H1 (cell line): Measurements from ENCODE around the gene RIBC2. TPM values are rescaled to one million over a fixed set of nuclear protein-coding genes. Genes with fewer than 3 reads are reported as not detected.

ENCODE experiments used
- FOSL1 ChIP-seq: IDR thresholded peaks from 2 replicates; pipeline ENCODE4 v1.6.1; 2011; ENCODE audit warnings: mild to moderate bottlenecking, low read depth, low read length, moderate library complexity; ENCODE audit not compliant: insufficient read depth
- MAFK ChIP-seq: IDR thresholded peaks from 2 replicates; pipeline ENCODE4 v1.6.1; 2012; ENCODE audit warnings: low read depth, mild to moderate bottlenecking, improper control_type of control experiment, low read length
- NANOG ChIP-seq: IDR thresholded peaks from 2 replicates; pipeline ENCODE4 v1.6.1; 2011; ENCODE audit warnings: low read length, low read depth, mild to moderate bottlenecking, inconsistent platforms; ENCODE audit not compliant: insufficient read depth, poor library complexity, severe bottlenecking
- RAD21 ChIP-seq, 2 experiments: IDR thresholded peaks in 1 of 2; conservative IDR thresholded peaks in 1 of 2; 2 replicates each; pipeline ENCODE4 v1.6.1; 2011; ENCODE audit warnings: low read depth in 2 of 2, low read length in 2 of 2, improper control_type of control experiment in 1 of 2, inconsistent platforms in 1 of 2, mild to moderate bottlenecking in 1 of 2, moderate library complexity in 1 of 2
- SIN3A ChIP-seq, 2 experiments: IDR thresholded peaks in 1 of 2; conservative IDR thresholded peaks in 1 of 2; 2 replicates each; pipeline ENCODE4 v1.6.1; 2011 to 2012; ENCODE audit warnings: low read length in 2 of 2, improper control_type of control experiment in 1 of 2, low read depth in 1 of 2, mild to moderate bottlenecking in 1 of 2
- polyA plus RNA-seq, 7 experiments: library from polyadenylated mRNA; depleted of rRNA in 3 of 7; stranded (reverse) in 5 of 7; unstranded in 2 of 7; fragments of >200 nt in 5 of 7; fragments of 200-250 nt in 2 of 7; gene quantifications; 1 replicate in 5 of 7; 2 replicates in 1 of 7; 4 replicates in 1 of 7; pipeline versions ENCODE4 v1.2.1 to v1.2.3, GENCODE V29; 2011 to 2013; ENCODE audit warnings: missing spikeins in 2 of 7, mixed read lengths in 2 of 7
- total RNA-seq: library from RNA; stranded (reverse); fragmentation: NEBNext Ultra II Directional; extraction: Animal tissue kit (Norgen Biotek cat#: 25700); gene quantifications from 2 replicates; pipeline ENCODE4 v1.2.1, GENCODE V29; 2021

The RIBC2 gene
- total and polyA plus RNA-seq, 2 of the 8 experiments (the other 6 are each of a cell fraction or from before 2014, with no cell fraction given), result 0.79 to 2.1 TPM

GRCh38 chr22:45452565-45453379 lies 39.3 kb downstream of the RIBC2 start (continued):
- no peak for TF ChIP-seq NANOG
- TF ChIP-seq RAD21 (IDR thresholded peaks at IDR 0.05 in 1 of 2, conservative IDR thresholded peaks at IDR 0.05 in 1 of 2; ENCODE audit: low read depth in 2 of 2, low read length in 2 of 2), result no peak
- no peak for TF ChIP-seq SIN3A (conservative IDR thresholded peaks at IDR 0.05 in 1 of 2, IDR thresholded peaks at IDR 0.05 in 1 of 2; ENCODE audit: low read depth in 1 of 2, low read length in 2 of 2)
- TF ChIP-seq FOSL1, result no peak
- TF ChIP-seq MAFK, result no peak
